ENCODE data around the gene LRP3. TPM values are rescaled to one million over a fixed set of nuclear protein-coding genes. Genes with fewer than 3 reads are reported as not detected.

Gene LRP3
- total and polyA plus RNA-seq, 2 of the 13 experiments (the other 11 are each of a cell fraction or from before 2014, with no cell fraction given): 17.6 to 51.6 TPM

GRCh38 chr19:33198169-33198568 is 4.0 kb downstream of the LRP3 start (continued):
- TF ChIP-seq, protein P1, sequence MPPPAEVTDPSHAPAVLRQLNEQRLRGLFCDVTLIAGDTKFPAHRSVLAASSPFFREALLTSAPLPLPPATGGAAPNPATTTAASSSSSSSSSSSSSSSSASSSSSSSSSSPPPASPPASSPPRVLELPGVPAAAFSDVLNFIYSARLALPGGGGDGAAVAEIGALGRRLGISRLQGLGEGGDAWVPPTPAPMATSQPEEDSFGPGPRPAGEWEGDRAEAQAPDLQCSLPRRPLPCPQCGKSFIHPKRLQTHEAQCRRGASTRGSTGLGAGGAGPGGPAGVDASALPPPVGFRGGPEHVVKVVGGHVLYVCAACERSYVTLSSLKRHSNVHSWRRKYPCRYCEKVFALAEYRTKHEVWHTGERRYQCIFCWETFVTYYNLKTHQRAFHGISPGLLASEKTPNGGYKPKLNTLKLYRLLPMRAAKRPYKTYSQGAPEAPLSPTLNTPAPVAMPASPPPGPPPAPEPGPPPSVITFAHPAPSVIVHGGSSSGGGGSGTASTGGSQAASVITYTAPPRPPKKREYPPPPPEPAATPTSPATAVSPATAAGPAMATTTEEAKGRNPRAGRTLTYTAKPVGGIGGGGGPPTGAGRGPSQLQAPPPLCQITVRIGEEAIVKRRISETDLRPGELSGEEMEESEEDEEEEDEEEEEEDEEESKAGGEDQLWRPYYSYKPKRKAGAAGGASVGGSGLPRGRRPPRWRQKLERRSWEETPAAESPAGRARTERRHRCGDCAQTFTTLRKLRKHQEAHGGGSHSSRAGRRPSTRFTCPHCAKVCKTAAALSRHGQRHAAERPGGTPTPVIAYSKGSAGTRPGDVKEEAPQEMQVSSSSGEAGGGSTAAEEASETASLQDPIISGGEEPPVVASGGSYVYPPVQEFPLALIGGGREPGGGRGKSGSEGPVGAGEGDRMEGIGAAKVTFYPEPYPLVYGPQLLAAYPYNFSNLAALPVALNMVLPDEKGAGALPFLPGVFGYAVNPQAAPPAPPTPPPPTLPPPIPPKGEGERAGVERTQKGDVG (CRISPR knock-in tag; IDR thresholded peaks at IDR 0.05; ENCODE audit: borderline replicate concordance): no peak
- TF ChIP-seq ZNF343 (CRISPR knock-in tag; IDR thresholded peaks at IDR 0.05) (no peak), AGO2 (optimal IDR thresholded peaks at IDR 0.05; ENCODE audit: low read depth, low read length) (peak; percentile 9), ZBTB7A (CRISPR knock-in tag; IDR thresholded peaks at IDR 0.05) (no peak), MTA3 (CRISPR knock-in tag; IDR thresholded peaks at IDR 0.05) (no peak)

- peaks cover 17 to 48% of the 10 kb centered on the region in 2 experiments for H3K36me3 ChIP-seq (replicated peaks in 1 of 2; ENCODE audit: control insufficient read depth in 1 of 2, insufficient read depth in 2 of 2, low read length in 2 of 2)
- H2AFZ ChIP-seq (ENCODE audit: low read length): no peak overlapping the region
- POLR2A ChIA-PET: no interaction called here
- peaks cover 15% of the 10 kb centered on the region for H3K79me2 ChIP-seq (ENCODE audit: insufficient read depth, low read length)
- WGBS (ENCODE audit: low lambda C conversion rate): 73% methylated on average over 6 of the region's 8 CpGs
- no peak overlapping the region for H3K4me3 ChIP-seq (replicated peaks in 1 of 3; ENCODE audit: insufficient read depth in 1 of 3, low read depth in 2 of 3, low read length in 3 of 3)
- TF ChIP-seq KLF6 (CRISPR knock-in tag; IDR thresholded peaks at IDR 0.05) (no peak), SP2 (CRISPR knock-in tag; IDR thresholded peaks at IDR 0.05) (no peak), AGO2 (optimal IDR thresholded peaks at IDR 0.05; ENCODE audit: low read depth, low read length) (peak; percentile 27), SOX5 (CRISPR knock-in tag; IDR thresholded peaks at IDR 0.05; ENCODE audit: borderline replicate concordance) (no peak), ZNF557 (CRISPR knock-in tag; IDR thresholded peaks at IDR 0.05) (no peak), MAF1 (CRISPR knock-in tag; IDR thresholded peaks at IDR 0.05; ENCODE audit: borderline replicate concordance) (no peak)
- no peaks in the 10 kb centered on the region for H3K9me3 ChIP-seq (ENCODE audit: low read length)
- no peak overlapping the region for H3K4me2 ChIP-seq (ENCODE audit: low read depth, low read length)
- no TSS peak for BruUV-seq (replicated peaks)
- CTCF ChIA-PET (ENCODE audit: low intra/inter-chr PET ratio, low total read pairs): no interaction called here
- H3K27me3 ChIP-seq (ENCODE audit: control insufficient read depth in 1 of 2, insufficient read depth in 2 of 2, low read length in 2 of 2): no peaks in the 10 kb centered on the region
- no peak for FAIRE-seq
- ATAC-seq: no peak
- no peak for DNase-seq (ENCODE audit: low spot score)
- no peak overlapping the region for H3K9ac ChIP-seq (ENCODE audit: insufficient read depth, low read depth, low read length)
- H4K20me1 ChIP-seq (ENCODE audit: insufficient read depth, low read length): no peaks in the 10 kb centered on the region
- in situ Hi-C loops (cut with HindIII; ENCODE audit: extremely low pct_ligation_motif_present, low pct_unique_long_range_greater_than_20kb): no loop called here
- intact Hi-C loops (cut with micrococcal nuclease; ENCODE audit: unreplicated experiment): no loop called here
- H3K4me1 ChIP-seq (ENCODE audit: insufficient read depth, low read length): peaks cover 45% of the 10 kb centered on the region
- no peak overlapping the region for H3K27ac ChIP-seq (ENCODE audit: extremely low read length, insufficient read depth, low read length)
Measured at GRCh38 chr19:33199441-33200265, 5.5 kb downstream of the LRP3 start.
